Caco-2 (cell line): ENCODE measurements around the gene SORCS2. TPM values are rescaled to one million over a fixed set of nuclear protein-coding genes. Genes with fewer than 3 reads are reported as not detected.

Source experiments
- BruUV-seq: library from RNA; stranded (reverse); fragments of 400-500 nt; replicated peaks from 2 replicates; lab custom pipeline; 2021; lab: Mats Ljungman, UMichigan
- CTCF ChIA-PET: fragments of 300-600 bp; sonication (Branson Sonifier 250); formaldehyde crosslinking; loops from one replicate; lab custom pipeline; 2022; ENCODE audit warnings: antibody characterized with exemption; lab: Charles Lee
- POLR2A ChIA-PET: fragments of 300-600 bp; sonication (Branson Sonifier 250); formaldehyde crosslinking; loops from one replicate; lab custom pipeline; 2022; ENCODE audit warnings: antibody characterized with exemption; lab: Charles Lee
- DNase-seq, 2 experiments: peaks; one replicate each; pipeline versions ENCODE4 v3.0.0 to v3.0.0-alpha.2; 2020 to 2022
- H3K27me3 ChIP-seq: replicated peaks from 2 replicates; pipeline ENCODE4 v1.6.0; 2011; ENCODE audit warnings: low read length; ENCODE audit not compliant: control insufficient read depth, insufficient read depth
- H3K36me3 ChIP-seq: 2 replicates; pipeline ENCODE4 v1.5.1; 2011; ENCODE audit warnings: low read length; ENCODE audit not compliant: control insufficient read depth, insufficient read depth
- H3K4me1 ChIP-seq: fragments of 250-450 bp; sonication (Bioruptor Pico); 2 replicates; pipeline ENCODE4 v1.5.1; 2020; ENCODE audit warnings: mild to moderate bottlenecking
- H3K4me3 ChIP-seq: 2 replicates; pipeline ENCODE4 v1.5.1; 2011; ENCODE audit warnings: low read depth, mild to moderate bottlenecking, control low read depth, low read length
- H3K9me3 ChIP-seq: fragments of 250-450 bp; sonication (Bioruptor Pico); 2 replicates; pipeline ENCODE4 v1.5.1; 2020; ENCODE audit warnings: mild to moderate bottlenecking, moderate library complexity
- H3K27ac Mint-ChIP-seq: one replicate; pipeline ENCODE4 v1.8.0; 2022; ENCODE audit warnings: mixed read lengths; ENCODE audit not compliant: unreplicated experiment
- H3K27me3 Mint-ChIP-seq: one replicate; pipeline ENCODE4 v1.8.0; 2022; ENCODE audit warnings: mixed read lengths; ENCODE audit not compliant: insufficient read depth, unreplicated experiment
- H3K36me3 Mint-ChIP-seq: one replicate; pipeline ENCODE4 v1.8.0; 2022; ENCODE audit warnings: mild to moderate bottlenecking, mixed read lengths; ENCODE audit not compliant: insufficient read depth, unreplicated experiment
- H3K4me1 Mint-ChIP-seq: one replicate; pipeline ENCODE4 v1.8.0; 2022; ENCODE audit warnings: low read depth, mixed read lengths; ENCODE audit not compliant: unreplicated experiment
- H3K4me3 Mint-ChIP-seq: one replicate; pipeline ENCODE4 v1.8.0; 2022; ENCODE audit warnings: mild to moderate bottlenecking, moderate library complexity, mixed read lengths; ENCODE audit not compliant: unreplicated experiment
- H3K9me3 Mint-ChIP-seq: one replicate; pipeline ENCODE4 v1.8.0; 2022; ENCODE audit warnings: mixed read lengths; ENCODE audit not compliant: unreplicated experiment
- CTCF ChIP-seq, 2 experiments: fragments of 200-600 bp in 1 of 2; IDR thresholded peaks; 1 replicate in 1 of 2; 2 replicates in 1 of 2; pipeline versions ENCODE4 v1.5.1 to v1.8.0; 2011 to 2022; ENCODE audit warnings: antibody characterized with exemption in 1 of 2, control low read depth in 1 of 2, inconsistent platforms in 1 of 2, low read depth in 1 of 2, low read length in 1 of 2, mild to moderate bottlenecking in 1 of 2, moderate library complexity in 1 of 2; ENCODE audit not compliant: insufficient read depth in 1 of 2, severe bottlenecking in 1 of 2, unreplicated experiment in 1 of 2
- intact Hi-C: fragments of 100-400 bp; cut with micrococcal nuclease; formaldehyde crosslinking; loops from one replicate; pipeline ENCODE4 v1.10.0; 2022; ENCODE audit not compliant: unreplicated experiment
- total RNA-seq: library from RNA; stranded (reverse); gene quantifications from 2 replicates; pipeline ENCODE4 v1.2.3, GENCODE V29; 2022

The SORCS2 gene
- total RNA-seq, 1 experiment from 2014 or later, result 1.6 TPM

DNA sequence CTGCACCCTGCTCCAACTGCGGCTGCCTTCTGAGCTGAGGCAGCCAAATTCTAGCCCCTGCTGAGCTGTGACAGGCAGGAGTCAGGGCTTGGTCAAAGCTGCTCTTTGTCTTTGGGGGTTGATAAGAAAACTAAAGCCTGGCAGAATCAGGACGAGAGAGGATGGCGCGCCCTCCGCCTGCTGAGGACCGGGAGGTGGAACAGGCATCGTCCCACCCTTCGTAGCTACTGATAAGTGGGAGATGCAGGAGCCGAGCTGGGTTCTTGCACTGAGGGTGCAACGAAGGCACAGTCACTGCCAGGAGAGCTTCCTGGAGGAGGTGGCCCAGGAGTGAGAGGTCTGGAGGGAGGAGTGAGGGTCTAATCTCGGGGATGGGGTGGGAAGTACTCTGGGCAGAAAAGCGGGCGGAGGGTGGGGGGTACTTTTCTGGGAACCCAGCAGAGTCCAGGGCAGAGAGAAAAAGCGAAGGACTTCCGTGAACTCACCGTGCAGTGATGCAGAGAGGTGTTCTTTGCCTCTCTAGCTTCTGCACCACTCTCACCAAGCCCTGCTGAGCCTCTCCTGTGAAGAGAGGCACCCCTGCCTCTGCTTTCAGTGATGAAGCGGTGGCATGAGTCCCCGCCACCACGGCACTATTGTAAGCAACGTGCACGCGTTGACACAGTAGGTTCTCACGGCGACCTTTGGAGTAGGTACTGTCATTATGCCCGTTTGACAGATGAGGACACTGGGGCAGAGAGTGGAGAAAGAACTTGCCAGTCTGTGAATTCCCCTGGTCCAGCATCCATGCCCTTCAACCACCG lies 107.8 kb downstream of the SORCS2 start:
- H3K36me3 Mint-ChIP-seq, result no peaks in the 10 kb centered on the region
- no peak for TF ChIP-seq CTCF (IDR thresholded peaks at IDR 0.05; ENCODE audit: insufficient read depth in 1 of 2, low read depth in 1 of 2, low read length in 1 of 2, severe bottlenecking in 1 of 2, unreplicated experiment in 1 of 2)
- POLR2A ChIA-PET, result no interaction called here
- peaks cover 5% of the 10 kb centered on the region for H3K27me3 Mint-ChIP-seq
- no peaks in the 10 kb centered on the region for H3K9me3 Mint-ChIP-seq
- H3K9me3 ChIP-seq, result no peaks in the 10 kb centered on the region
- no peak overlapping the region for H3K4me3 ChIP-seq
- no peak overlapping the region for H3K27ac Mint-ChIP-seq
- no peaks in the 10 kb centered on the region for H3K27me3 ChIP-seq
- no TSS peak for BruUV-seq
- H3K4me3 Mint-ChIP-seq, result no peak overlapping the region
- H3K4me1 Mint-ChIP-seq, result no peaks in the 10 kb centered on the region
- intact Hi-C loops, result no loop called here
- CTCF ChIA-PET, result interaction anchor here (1.1 kb wide), 1 partner anchor 63 kb away, joined by 4 read pairs; no protein-coding TSS in a partner anchor
- DNase-seq, result no peak
- no peaks in the 10 kb centered on the region for H3K4me1 ChIP-seq
- no peaks in the 10 kb centered on the region for H3K36me3 ChIP-seq

GRCh38 chr4:7300711-7301095 lies 108.4 kb downstream of the SORCS2 start:
- Histone ChIP-seq H3K4me3 (no peak overlapping the region), H3K4me1 (no peaks in the 10 kb centered on the region), H3K36me3 (no peaks in the 10 kb centered on the region), H3K9me3 (no peaks in the 10 kb centered on the region), H3K27me3 (no peaks in the 10 kb centered on the region)
- Mint-ChIP-seq H3K4me1 (no peaks in the 10 kb centered on the region), H3K4me3 (no peak overlapping the region), H3K36me3 (no peaks in the 10 kb centered on the region), H3K27me3 (peaks cover 5% of the 10 kb centered on the region), H3K9me3 (no peaks in the 10 kb centered on the region), H3K27ac (no peak overlapping the region)
- intact Hi-C loops, result no loop called here
- CTCF ChIA-PET, result no interaction called here
- TF ChIP-seq CTCF (IDR thresholded peaks at IDR 0.05; ENCODE audit: insufficient read depth in 1 of 2, low read depth in 1 of 2, low read length in 1 of 2, severe bottlenecking in 1 of 2, unreplicated experiment in 1 of 2), result no peak
- no peak for DNase-seq
- no TSS peak for BruUV-seq
- POLR2A ChIA-PET, result no interaction called here

GRCh38 chr4:7301126-7301785 lies 108.9 kb downstream of the SORCS2 start:
- no peak overlapping the region for H3K27ac Mint-ChIP-seq
- no peaks in the 10 kb centered on the region for H3K27me3 ChIP-seq
- ChIA-PET CTCF (no interaction called here), POLR2A (no interaction called here)
- H3K36me3 ChIP-seq, result no peaks in the 10 kb centered on the region
- no TSS peak for BruUV-seq
- H3K4me1 Mint-ChIP-seq, result no peaks in the 10 kb centered on the region
- no peak for TF ChIP-seq CTCF (IDR thresholded peaks at IDR 0.05; ENCODE audit: insufficient read depth in 1 of 2, low read depth in 1 of 2, low read length in 1 of 2, severe bottlenecking in 1 of 2, unreplicated experiment in 1 of 2)
- no peaks in the 10 kb centered on the region for H3K36me3 Mint-ChIP-seq
- H3K4me3 ChIP-seq, result no peak overlapping the region
- no peak for DNase-seq
- peaks cover 5% of the 10 kb centered on the region for H3K27me3 Mint-ChIP-seq
- no peaks in the 10 kb centered on the region for H3K4me1 ChIP-seq
- no peak overlapping the region for H3K4me3 Mint-ChIP-seq
- intact Hi-C loops, result no loop called here
- H3K9me3 Mint-ChIP-seq, result no peaks in the 10 kb centered on the region
- H3K9me3 ChIP-seq, result no peaks in the 10 kb centered on the region
